ENCODE results near the gene CFB. TPM values are rescaled to one million over a fixed set of nuclear protein-coding genes. Genes with fewer than 3 reads are reported as not detected.

The CFB gene
- total RNA-seq, 4 donors from 2014 or later, result 3.7 to 6.8 (median 5.1) TPM

- 74% methylated on average over 5 of the region's 5 CpGs for WGBS
- Histone ChIP-seq H3K36me3 (peaks cover 12% of the 10 kb centered on the region), H3K9me3 (no peaks in the 10 kb centered on the region), H3K4me1 (peaks cover 48% of the 10 kb centered on the region), H3K27ac (no peak overlapping the region), H3K4me3 (no peak overlapping the region), H3K27me3 (no peaks in the 10 kb centered on the region)
- DNase-seq (ENCODE audit: low spot score in 2 of 2), result no peak
- TF ChIP-seq EP300 (IDR thresholded peaks at IDR 0.05) (no peak), POLR2A (IDR thresholded peaks at IDR 0.05) (no peak), POLR2AphosphoS5 (IDR thresholded peaks at IDR 0.05) (no peak), CTCF (IDR thresholded peaks at IDR 0.05) (no peak)
Observed at GRCh38 chr6:31899215-31899614, 46.7 kb upstream of the CFB start.

GRCh38 chr6:31899882-31900722 lies 45.8 kb upstream of the CFB start:
- Histone ChIP-seq H3K4me1 (peaks cover 48% of the 10 kb centered on the region), H3K27me3 (no peaks in the 10 kb centered on the region), H3K27ac (no peak overlapping the region), H3K36me3 (peaks cover 3% of the 10 kb centered on the region), H3K4me3 (no peak overlapping the region), H3K9me3 (no peaks in the 10 kb centered on the region)
- 85% methylated on average over 37 of the region's 49 CpGs for WGBS
- no peak for DNase-seq (ENCODE audit: low spot score in 2 of 2)
- TF ChIP-seq POLR2AphosphoS5 (IDR thresholded peaks at IDR 0.05), result no peak
- no peak for TF ChIP-seq POLR2A (IDR thresholded peaks at IDR 0.05)
- no peak for TF ChIP-seq CTCF (IDR thresholded peaks at IDR 0.05)
- TF ChIP-seq EP300 (IDR thresholded peaks at IDR 0.05), result no peak

- Histone ChIP-seq H3K4me1 (peaks cover 48% of the 10 kb centered on the region), H3K27me3 (no peaks in the 10 kb centered on the region), H3K9me3 (no peaks in the 10 kb centered on the region), H3K27ac (peak overlapping the region; percentile 85), H3K36me3 (no peaks in the 10 kb centered on the region), H3K4me3 (peak overlapping the region; percentile 69)
- WGBS, result 20% methylated on average over 1 of the region's 29 CpGs
- TF ChIP-seq CTCF (IDR thresholded peaks at IDR 0.05) (no peak), POLR2AphosphoS5 (IDR thresholded peaks at IDR 0.05) (no peak), POLR2A (IDR thresholded peaks at IDR 0.05) (no peak), EP300 (IDR thresholded peaks at IDR 0.05) (no peak)
- DNase-seq (ENCODE audit: low spot score in 2 of 2), result no peak
Observed at GRCh38 chr6:31900917-31901414, 44.9 kb upstream of the CFB start.

DNA sequence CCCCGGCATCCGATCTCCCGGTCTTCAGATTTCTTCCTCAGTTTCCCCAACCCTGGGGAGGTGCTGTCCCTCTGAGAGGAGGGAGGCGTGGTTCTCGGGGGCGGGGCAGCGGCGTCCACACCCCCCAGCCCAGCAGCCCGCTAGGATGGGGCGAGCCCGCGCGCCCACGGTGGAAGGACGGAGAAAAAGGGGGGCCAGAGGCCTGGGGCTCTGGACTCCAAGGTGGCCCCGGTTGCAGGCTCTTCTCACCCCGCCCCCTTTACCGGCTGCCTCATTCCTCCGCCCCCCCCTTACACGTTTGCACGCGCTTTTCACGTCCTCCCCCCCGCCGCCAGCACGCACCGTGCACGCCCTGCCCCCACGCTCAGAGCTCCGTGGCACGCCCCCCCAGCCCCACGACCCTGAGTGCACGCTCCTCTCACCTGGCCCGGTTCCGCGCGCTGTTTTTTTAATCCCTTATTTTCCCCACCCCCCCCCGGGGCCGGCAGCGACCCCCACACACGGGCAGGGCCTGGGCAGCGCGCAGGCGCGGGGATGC lies 44.4 kb upstream of the CFB start:
- Histone ChIP-seq H3K27ac (peak overlapping the region; percentile 85), H3K9me3 (no peaks in the 10 kb centered on the region), H3K4me3 (peak overlapping the region; percentile 69), H3K36me3 (no peaks in the 10 kb centered on the region), H3K4me1 (peaks cover 45% of the 10 kb centered on the region), H3K27me3 (no peaks in the 10 kb centered on the region)
- DNase-seq (ENCODE audit: low spot score in 2 of 2), result peak in 1 of 2 donors; percentile 84
- no peak for TF ChIP-seq POLR2A (IDR thresholded peaks at IDR 0.05)
- TF ChIP-seq CTCF (IDR thresholded peaks at IDR 0.05), result no peak
- no peak for TF ChIP-seq POLR2AphosphoS5 (IDR thresholded peaks at IDR 0.05)
- TF ChIP-seq EP300 (IDR thresholded peaks at IDR 0.05), result no peak
- under 1% methylated on average over 28 of the region's 45 CpGs for WGBS

DNA sequence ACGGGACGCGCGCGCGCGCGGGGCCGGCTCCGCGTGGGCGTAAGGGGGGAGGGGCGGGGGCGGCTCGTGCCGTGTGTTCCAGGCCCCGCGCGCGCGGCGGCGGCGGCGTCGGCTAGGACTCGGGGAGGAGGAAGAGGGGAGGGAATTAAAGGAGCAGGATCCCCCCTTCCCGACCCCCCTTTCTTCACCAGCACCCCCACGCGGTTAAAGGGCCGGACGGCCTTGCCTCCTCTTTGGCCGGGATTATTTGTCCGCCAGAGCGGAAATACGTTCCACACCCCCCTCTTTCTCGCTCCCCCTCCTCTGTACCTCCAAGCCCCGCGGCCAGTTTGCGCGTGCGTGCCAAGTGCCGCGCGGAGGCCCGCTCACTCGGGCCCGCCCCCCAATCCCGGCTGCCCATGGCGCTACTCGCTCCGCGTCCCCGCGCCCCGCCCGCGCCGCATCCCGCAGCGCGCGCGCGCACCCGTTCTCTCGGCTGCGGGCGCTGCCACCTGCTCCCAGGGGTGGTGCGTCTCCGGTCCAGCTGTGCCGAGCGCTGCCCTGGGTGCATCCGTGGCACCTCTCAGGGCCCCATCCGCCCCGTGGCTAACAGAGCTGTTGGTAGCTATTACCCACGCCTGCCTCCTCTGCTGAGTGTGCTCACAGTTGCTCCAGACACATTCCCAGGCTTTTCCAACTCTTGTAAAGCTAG lies 43.8 kb upstream of the CFB start, which contains the start of gene ZBTB12:
ZBTB12 (minus strand) TSS at position 134 of the 691 bp plus-strand sequence. CDS start 781 bp downstream, outside the sequence.
- whole genome bisulfite sequencing, result under 1% methylated on average over 37 of the region's 77 CpGs
- Histone ChIP-seq H3K4me3 (peak within 1 kb of the TSS; percentile 69), H3K4me1 (peaks cover 39% of the 10 kb centered on the region)

More for the DNA sequence above, 43.8 kb upstream of the CFB start, which contains the start of gene ZBTB12:
- Histone ChIP-seq H3K27me3 (no peaks in the 10 kb centered on the region), H3K9me3 (no peaks in the 10 kb centered on the region), H3K27ac (peak within 1 kb of the TSS; percentile 85), H3K36me3 (no peaks in the 10 kb centered on the region)
- TF ChIP-seq POLR2AphosphoS5 (IDR thresholded peaks at IDR 0.05) (no peak), POLR2A (IDR thresholded peaks at IDR 0.05) (no peak), EP300 (IDR thresholded peaks at IDR 0.05) (no peak), CTCF (IDR thresholded peaks at IDR 0.05) (no peak)
- DNase-seq (ENCODE audit: low spot score in 2 of 2), result peak; percentile 89 to 92

All from suprapubic skin (tissue), 4 donors.